HG03064 (cell line): ENCODE results near the gene LCP2.

Source experiments
- ATAC-seq: cut with Tn5 transposase; IDR thresholded peaks from one replicate; pipeline ENCODE4 v1.9.1; 2021; ENCODE audit warnings: low read depth; ENCODE audit not compliant: unreplicated experiment

Gene LCP2

GRCh38 chr5:170221327-170221741 lies 76.2 kb downstream of the LCP2 start:
- no peak for ATAC-seq

- ATAC-seq, result no peak
These were observed 77.4 kb downstream of the LCP2 start for GRCh38 chr5:170220191-170220590.

DNA sequence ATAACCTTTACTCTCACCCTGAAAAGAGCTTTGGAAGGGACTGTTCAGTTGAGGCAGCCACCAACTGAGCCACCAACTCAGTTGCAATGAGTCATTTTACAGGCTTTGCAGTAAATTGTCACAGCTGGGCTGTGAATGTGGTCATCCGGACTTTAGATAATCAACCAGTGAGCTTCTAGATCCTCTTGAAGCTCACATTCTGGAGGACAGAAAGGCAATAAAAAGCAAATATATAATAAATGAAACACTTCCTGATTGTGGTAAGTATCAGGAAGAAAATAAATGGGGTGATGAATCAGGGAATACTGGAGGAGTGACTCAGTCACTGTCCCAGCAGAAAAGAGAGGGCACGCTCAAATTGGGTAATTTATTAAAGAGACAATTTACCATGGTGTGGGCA lies 78.0 kb downstream of the LCP2 start:
- ATAC-seq, result no peak

- ATAC-seq, result no peak
These were observed 78.9 kb downstream of the LCP2 start for GRCh38 chr5:170218726-170219125.

DNA sequence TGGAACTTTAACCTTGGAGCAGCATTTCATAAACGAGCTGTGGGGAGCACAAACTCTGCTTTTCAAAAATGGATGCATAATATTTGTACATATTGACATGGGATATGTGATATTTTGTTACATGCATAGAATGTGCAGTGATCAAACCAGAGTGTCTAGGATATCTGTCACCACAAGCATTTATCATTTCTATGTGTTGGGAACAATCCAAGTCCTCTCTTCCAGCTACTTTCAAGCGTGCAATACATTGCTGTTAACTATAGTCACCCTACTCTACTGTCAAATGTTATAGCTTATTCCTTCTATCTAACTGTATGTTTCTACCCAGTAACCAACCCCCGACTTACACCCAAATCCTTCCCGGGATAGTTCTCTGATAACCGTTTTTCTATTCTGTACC lies 79.7 kb downstream of the LCP2 start:
- no peak for ATAC-seq

DNA sequence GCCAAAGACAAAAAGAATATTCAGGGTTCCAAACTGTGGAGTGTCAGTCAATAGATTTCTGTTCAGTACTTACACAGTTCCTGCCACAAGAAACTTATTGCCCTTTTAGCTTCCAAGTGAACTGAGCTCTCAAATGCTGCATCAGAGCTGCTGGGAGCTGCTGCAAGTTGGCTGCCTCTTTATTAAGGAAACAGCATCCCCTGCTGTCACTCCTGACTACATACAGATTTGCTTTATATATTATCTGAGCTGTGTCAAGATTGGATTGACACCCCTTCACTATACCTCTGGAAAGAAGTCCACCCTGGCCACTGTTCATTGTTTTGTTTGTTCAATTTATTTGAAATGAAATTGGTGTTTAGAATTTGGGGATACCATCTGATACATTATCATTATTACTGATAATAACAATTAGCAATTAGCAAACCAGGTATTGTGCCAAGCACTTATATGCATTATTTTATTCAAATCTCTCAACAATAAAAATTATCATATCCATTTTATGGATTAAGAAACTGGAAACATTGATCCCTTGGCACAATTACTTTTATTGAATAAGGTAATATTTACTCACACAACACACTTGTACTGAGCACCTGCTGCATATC lies 81.2 kb downstream of the LCP2 start:
- no peak for ATAC-seq

GRCh38 chr5:170211575-170212334 lies 85.8 kb downstream of the LCP2 start:
- no peak for ATAC-seq

GRCh38 chr5:170206958-170207357 lies 90.6 kb downstream of the LCP2 start:
- no peak for ATAC-seq

- ATAC-seq, result no peak
These were observed 91.4 kb downstream of the LCP2 start for GRCh38 chr5:170206216-170206615.

DNA sequence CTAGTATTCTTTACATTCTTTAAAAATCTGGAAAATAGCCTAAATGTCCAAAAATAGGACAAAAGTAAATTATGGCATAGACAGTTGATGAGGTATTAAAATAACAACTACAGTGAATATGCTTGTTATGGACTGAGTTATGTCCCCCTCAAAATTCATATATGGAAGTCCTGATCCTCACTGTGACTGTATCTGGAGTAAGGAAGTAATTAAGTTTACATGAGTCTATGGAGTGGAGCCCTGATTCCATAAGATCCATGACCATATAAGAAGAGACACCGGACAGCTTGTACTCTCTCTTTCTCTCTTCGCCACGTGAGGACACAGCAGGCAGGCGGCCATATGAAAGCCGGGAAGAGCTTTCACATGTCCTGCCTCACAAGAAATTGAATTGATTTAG lies 93.4 kb downstream of the LCP2 start:
- ATAC-seq, result no peak

- no peak for ATAC-seq
These were observed 95.5 kb downstream of the LCP2 start for GRCh38 chr5:170202117-170202516.

GRCh38 chr5:170201311-170201710 lies 96.3 kb downstream of the LCP2 start:
- ATAC-seq, result no peak

DNA sequence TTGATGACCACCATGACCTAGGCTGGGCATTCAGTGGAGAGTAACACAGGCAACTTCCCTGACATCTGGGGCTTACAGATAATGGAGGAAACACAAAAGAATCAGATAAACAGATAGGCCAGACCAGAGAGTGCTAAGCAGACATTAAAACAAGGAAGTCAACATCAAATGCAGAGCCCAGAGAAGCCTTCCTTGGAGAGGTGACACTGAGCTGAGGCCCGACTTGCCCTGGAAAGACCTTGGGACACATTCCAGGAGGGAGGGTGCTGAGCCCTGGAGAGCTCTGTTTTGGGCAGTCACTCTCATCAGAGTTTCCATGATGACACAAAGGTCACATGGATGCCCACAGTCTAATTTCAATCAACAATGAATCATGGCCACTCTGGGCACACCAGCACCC lies 96.7 kb downstream of the LCP2 start:
- ATAC-seq, result no peak
